ENCODE results near the gene SELENOV.

Gene SELENOV

GRCh38 chr19:39508629-39509028 is 6.3 kb upstream of the SELENOV start:
- H3K79me2 ChIP-seq (ENCODE audit: control insufficient read depth, low read length), result no peaks in the 10 kb centered on the region
- H3K27ac ChIP-seq (ENCODE audit: low read depth, low read length), result no peak overlapping the region
- no peak for TF ChIP-seq CTCF (IDR thresholded peaks at IDR 0.05; ENCODE audit: low read depth, low read length, poor library complexity, severe bottlenecking)
- TF ChIP-seq EZH2phosphoT487 (IDR thresholded peaks at IDR 0.05; ENCODE audit: borderline replicate concordance, low read length), result no peak
- H3K27me3 ChIP-seq (ENCODE audit: control insufficient read depth, low read length), result peaks cover 10% of the 10 kb centered on the region
- H3K9me2 ChIP-seq (replicated peaks; ENCODE audit: control insufficient read depth, low read length), result no peaks in the 10 kb centered on the region
- H4K20me1 ChIP-seq (ENCODE audit: control insufficient read depth, insufficient read depth, low read depth, low read length), result no peaks in the 10 kb centered on the region
- no peaks in the 10 kb centered on the region; the same call in 1 of the 2 replicates for H3F3A ChIP-seq (ENCODE audit: control insufficient read depth, insufficient read depth)
- no peak overlapping the region for H3K4me2 ChIP-seq (ENCODE audit: low read length)
- no peaks in the 10 kb centered on the region for H3K36me3 ChIP-seq (ENCODE audit: control insufficient read depth, low read length)
- no peak overlapping the region for H3K4me3 ChIP-seq (ENCODE audit: low read length)
- no peaks in the 10 kb centered on the region for H3K4me1 ChIP-seq (ENCODE audit: control insufficient read depth, low read length)
- H3K9me3 ChIP-seq (ENCODE audit: control insufficient read depth, insufficient read depth, low read length), result no peaks in the 10 kb centered on the region

- Histone ChIP-seq H3K27me3 (ENCODE audit: control insufficient read depth, low read length) (peaks cover 12% of the 10 kb centered on the region), H3K9me2 (replicated peaks; ENCODE audit: control insufficient read depth, low read length) (no peaks in the 10 kb centered on the region), H3F3A (ENCODE audit: control insufficient read depth, insufficient read depth) (no peaks in the 10 kb centered on the region; the same call in 1 of the 2 replicates), H3K36me3 (ENCODE audit: control insufficient read depth, low read length) (no peaks in the 10 kb centered on the region), H3K79me2 (ENCODE audit: control insufficient read depth, low read length) (no peaks in the 10 kb centered on the region), H3K4me1 (ENCODE audit: control insufficient read depth, low read length) (no peaks in the 10 kb centered on the region), H3K4me3 (ENCODE audit: low read length) (no peak overlapping the region), H3K9me3 (ENCODE audit: control insufficient read depth, insufficient read depth, low read length) (no peaks in the 10 kb centered on the region), H3K27ac (ENCODE audit: low read depth, low read length) (no peak overlapping the region), H4K20me1 (ENCODE audit: control insufficient read depth, insufficient read depth, low read depth, low read length) (no peaks in the 10 kb centered on the region), H3K4me2 (ENCODE audit: low read length) (no peak overlapping the region)
- TF ChIP-seq CTCF (IDR thresholded peaks at IDR 0.05; ENCODE audit: low read depth, low read length, poor library complexity, severe bottlenecking) (no peak), EZH2phosphoT487 (IDR thresholded peaks at IDR 0.05; ENCODE audit: borderline replicate concordance, low read length) (no peak)
Measured at GRCh38 chr19:39509233-39509632, 5.7 kb upstream of the SELENOV start.

GRCh38 chr19:39512988-39513387 is 2.0 kb upstream of the SELENOV start:
- peaks cover 37% of the 10 kb centered on the region for H3K27me3 ChIP-seq (ENCODE audit: control insufficient read depth, low read length)
- H3K9me3 ChIP-seq (ENCODE audit: control insufficient read depth, insufficient read depth, low read length), result no peaks in the 10 kb centered on the region
- H3K79me2 ChIP-seq (ENCODE audit: control insufficient read depth, low read length), result no peaks in the 10 kb centered on the region
- H3K4me2 ChIP-seq (ENCODE audit: low read length), result no peak overlapping the region
- H3K4me3 ChIP-seq (ENCODE audit: low read length), result no peak overlapping the region
- H3K4me1 ChIP-seq (ENCODE audit: control insufficient read depth, low read length), result peaks cover 15% of the 10 kb centered on the region
- no peaks in the 10 kb centered on the region; the same call in 1 of the 2 replicates for H3F3A ChIP-seq (ENCODE audit: control insufficient read depth, insufficient read depth)
- TF ChIP-seq EZH2phosphoT487 (IDR thresholded peaks at IDR 0.05; ENCODE audit: borderline replicate concordance, low read length) (no peak), CTCF (IDR thresholded peaks at IDR 0.05; ENCODE audit: low read depth, low read length, poor library complexity, severe bottlenecking) (no peak)
- no peaks in the 10 kb centered on the region for H3K36me3 ChIP-seq (ENCODE audit: control insufficient read depth, low read length)
- no peaks in the 10 kb centered on the region for H4K20me1 ChIP-seq (ENCODE audit: control insufficient read depth, insufficient read depth, low read depth, low read length)
- no peak overlapping the region for H3K27ac ChIP-seq (ENCODE audit: low read depth, low read length)
- H3K9me2 ChIP-seq (replicated peaks; ENCODE audit: control insufficient read depth, low read length), result no peaks in the 10 kb centered on the region
